A673 (cell line): ENCODE results near the gene PDCD10.

ENCODE experiments used
- CTCF ChIP-seq: fragments of 300-800, 200-600 bp; sonication (generic); conservative IDR thresholded peaks from 2 replicates; pipeline ENCODE4 v1.5.1; 2017; ENCODE audit warnings: low read depth, mild to moderate bottlenecking, antibody characterized with exemption, low read length, moderate library complexity, mixed read lengths
- EZH2 ChIP-seq: fragments of 200-600 bp; sonication (generic); IDR thresholded peaks from 2 replicates; pipeline ENCODE4 v1.6.1; 2017; ENCODE audit warnings: borderline replicate concordance, low read depth, mild to moderate bottlenecking, mixed read lengths, antibody characterized with exemption, low read length; ENCODE audit not compliant: poor library complexity, severe bottlenecking

- TF ChIP-seq EZH2 (no peak), CTCF (no peak)
Measured at GRCh38 chr3:167736264-167736787, 1.6 kb upstream of the PDCD10 start.
